Transverse colon (tissue), 4 donors: ENCODE data around the gene SLC51A.

Source experiments
- EP300 ChIP-seq: sonication (generic); formaldehyde crosslinking; IDR thresholded peaks from one replicate; pipeline ENCODE4 v1.6.1; 2017; ENCODE audit warnings: antibody characterized with exemption, low read depth
- POLR2A ChIP-seq: fragments of 450-650 bp; IDR thresholded peaks from one replicate; pipeline ENCODE4 v1.6.1; 2016; ENCODE audit warnings: antibody characterized with exemption, mild to moderate bottlenecking, moderate library complexity
- POLR2AphosphoS5 ChIP-seq, 3 donors: sonication (generic); formaldehyde crosslinking; IDR thresholded peaks; one replicate each; pipeline ENCODE4 v1.6.1; 2016; ENCODE audit warnings: antibody characterized with exemption in 3 of 3
- TF ChIP-seq, protein P1 (sequence below), 5 experiments: fragments of 200-600 bp in 3 of 5; fragments of 450-650 bp in 2 of 5; sonication (generic) in 3 of 5; IDR thresholded peaks; 1 replicate in 2 of 5; 2 replicates in 3 of 5; pipeline ENCODE4 v1.5.1; 2016 to 2017; ENCODE audit warnings: antibody characterized with exemption in 5 of 5, inconsistent platforms in 3 of 5, mild to moderate bottlenecking in 2 of 5, moderate library complexity in 1 of 5

DNA sequence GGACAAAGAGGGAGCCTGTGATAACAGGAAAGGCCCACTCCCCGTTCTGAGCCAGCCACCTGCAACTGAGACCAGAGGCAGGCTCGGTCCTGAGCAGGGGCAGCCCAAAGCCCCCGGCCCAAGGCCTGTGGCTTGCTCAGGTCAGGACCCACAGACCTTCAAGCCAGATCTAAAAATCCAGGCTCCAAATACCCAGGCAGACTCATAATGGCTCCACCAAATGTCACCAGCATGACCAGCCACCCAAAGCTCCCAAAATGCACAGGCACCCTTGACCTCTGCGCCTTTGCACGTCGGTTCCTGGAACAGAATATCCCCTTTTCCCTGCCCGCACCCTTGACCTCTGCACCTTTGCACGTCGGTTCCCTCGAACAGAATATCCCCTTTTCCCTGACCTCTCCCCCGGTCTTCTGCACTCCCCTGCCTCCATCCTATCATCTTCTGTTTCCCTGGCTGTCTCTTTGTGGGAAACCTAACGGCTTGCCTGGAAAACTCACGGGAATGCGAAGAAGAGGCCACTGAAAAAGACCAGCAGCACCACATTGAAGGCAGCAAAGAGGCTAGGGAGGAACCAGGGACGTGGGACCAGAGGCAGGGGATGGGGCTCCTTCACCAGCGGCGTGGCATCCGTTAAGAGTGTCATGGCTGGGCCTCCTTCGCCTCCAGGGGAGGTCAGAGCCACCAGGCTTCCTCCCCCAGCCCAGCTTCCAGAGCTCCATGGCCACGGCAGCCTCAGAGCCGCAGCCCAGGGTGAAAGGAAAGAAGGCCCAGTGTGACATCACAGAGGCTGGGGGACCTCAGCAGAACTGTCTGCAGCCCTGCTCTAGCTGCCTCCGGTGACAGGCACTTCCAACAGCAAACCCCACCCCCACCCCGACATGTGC lies 5.4 kb upstream of the SLC51A start, which contains the start of gene ZDHHC19:
- TF ChIP-seq, protein P1, sequence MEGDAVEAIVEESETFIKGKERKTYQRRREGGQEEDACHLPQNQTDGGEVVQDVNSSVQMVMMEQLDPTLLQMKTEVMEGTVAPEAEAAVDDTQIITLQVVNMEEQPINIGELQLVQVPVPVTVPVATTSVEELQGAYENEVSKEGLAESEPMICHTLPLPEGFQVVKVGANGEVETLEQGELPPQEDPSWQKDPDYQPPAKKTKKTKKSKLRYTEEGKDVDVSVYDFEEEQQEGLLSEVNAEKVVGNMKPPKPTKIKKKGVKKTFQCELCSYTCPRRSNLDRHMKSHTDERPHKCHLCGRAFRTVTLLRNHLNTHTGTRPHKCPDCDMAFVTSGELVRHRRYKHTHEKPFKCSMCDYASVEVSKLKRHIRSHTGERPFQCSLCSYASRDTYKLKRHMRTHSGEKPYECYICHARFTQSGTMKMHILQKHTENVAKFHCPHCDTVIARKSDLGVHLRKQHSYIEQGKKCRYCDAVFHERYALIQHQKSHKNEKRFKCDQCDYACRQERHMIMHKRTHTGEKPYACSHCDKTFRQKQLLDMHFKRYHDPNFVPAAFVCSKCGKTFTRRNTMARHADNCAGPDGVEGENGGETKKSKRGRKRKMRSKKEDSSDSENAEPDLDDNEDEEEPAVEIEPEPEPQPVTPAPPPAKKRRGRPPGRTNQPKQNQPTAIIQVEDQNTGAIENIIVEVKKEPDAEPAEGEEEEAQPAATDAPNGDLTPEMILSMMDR (IDR thresholded peaks at IDR 0.05) = no peak
- TF ChIP-seq POLR2A (no peak), POLR2AphosphoS5 (IDR thresholded peaks at IDR 0.05) (no peak), EP300 (no peak)
